IMR-90 (cell line): ENCODE measurements around the gene SDC4. TPM values are rescaled to one million over a fixed set of nuclear protein-coding genes. Genes with fewer than 3 reads are reported as not detected.

Experiments
- ATAC-seq: fragments of 200-7000 bp; cut with Tn5 transposase; 2 replicates; pipeline ENCODE4 v1.9.1; 2020; ENCODE audit warnings: low read depth, mild to moderate bottlenecking, moderate library complexity
- BruUV-seq: library from RNA; stranded (reverse); fragments of 400-500 nt; replicated peaks from 2 replicates; lab custom pipeline; 2021; lab: Mats Ljungman, UMichigan
- CTCF ChIA-PET: fragments of 300-600 bp; formaldehyde crosslinking; extraction: SDS; loops from one replicate; lab custom pipeline; 2021; ENCODE audit warnings: antibody characterized with exemption; lab: Yijun Ruan, JAX
- POLR2A ChIA-PET: fragments of 300-600 bp; sonication (Branson Sonifier 250); formaldehyde crosslinking; loops from one replicate; lab custom pipeline; 2022; ENCODE audit warnings: antibody characterized with exemption; ENCODE audit not compliant: unreplicated experiment; lab: Charles Lee
- DNase-seq: peaks from one replicate; pipeline ENCODE4 v3.0.0; 2013
- H2AFZ ChIP-seq: replicated peaks from 2 replicates; pipeline ENCODE3; 2013; ENCODE audit warnings: low read length, mild to moderate bottlenecking; ENCODE audit not compliant: poor library complexity
- H2AK5ac ChIP-seq: 2 replicates; pipeline ENCODE4 v1.6.1; 2013; ENCODE audit warnings: low read depth, low read length, inconsistent platforms
- H2AK9ac ChIP-seq: replicated peaks from 2 replicates; pipeline ENCODE3; 2013; ENCODE audit warnings: mild to moderate bottlenecking, low read depth, low read length, moderate library complexity; ENCODE audit not compliant: poor library complexity
- H2BK120ac ChIP-seq: 2 replicates; pipeline ENCODE4 v1.6.1; 2013; ENCODE audit warnings: low read depth, low read length, inconsistent platforms
- H2BK15ac ChIP-seq: 3 replicates; pipeline ENCODE4 v1.6.1; 2013; ENCODE audit warnings: low read depth, low read length, inconsistent platforms
- H2BK20ac ChIP-seq: 2 replicates; pipeline ENCODE4 v1.6.1; 2013; ENCODE audit warnings: low read depth, mild to moderate bottlenecking, inconsistent platforms, low read length, moderate library complexity
- H2BK5ac ChIP-seq: 2 replicates; pipeline ENCODE4 v1.6.1; 2013; ENCODE audit warnings: mild to moderate bottlenecking, low read depth, low read length, inconsistent platforms; ENCODE audit not compliant: poor library complexity, severe bottlenecking
- H3K14ac ChIP-seq: replicated peaks from 2 replicates; pipeline ENCODE4 v1.6.1; 2013; ENCODE audit warnings: low read depth, low read length, inconsistent platforms
- H3K18ac ChIP-seq: 2 replicates; pipeline ENCODE4 v1.6.1; 2013; ENCODE audit warnings: low read depth, low read length, control low read depth
- H3K23ac ChIP-seq: 2 replicates; pipeline ENCODE4 v1.6.1; 2013; ENCODE audit warnings: low read depth, low read length, inconsistent platforms
- H3K27ac ChIP-seq: 2 replicates; pipeline ENCODE4 v1.5.1; 2013; ENCODE audit warnings: mild to moderate bottlenecking, control low read depth, low read length; ENCODE audit not compliant: insufficient read depth
- H3K27me3 ChIP-seq: 2 replicates; pipeline ENCODE4 v1.6.1; 2013; ENCODE audit warnings: low read length; ENCODE audit not compliant: control insufficient read depth, insufficient read depth
- H3K36me3 ChIP-seq: 2 replicates; pipeline ENCODE4 v1.6.1; 2013; ENCODE audit warnings: low read length, mixed read lengths; ENCODE audit not compliant: control insufficient read depth, insufficient read depth
- H3K4ac ChIP-seq: 2 replicates; pipeline ENCODE4 v1.6.1; 2013; ENCODE audit warnings: low read depth, low read length, inconsistent platforms
- H3K4me1 ChIP-seq: 2 replicates; pipeline ENCODE4 v1.6.1; 2013; ENCODE audit warnings: low read length, mixed read lengths; ENCODE audit not compliant: control insufficient read depth, insufficient read depth
- H3K4me2 ChIP-seq: 2 replicates; pipeline ENCODE4 v1.6.1; 2013; ENCODE audit warnings: low read depth, mild to moderate bottlenecking, control low read depth, low read length, moderate library complexity
- H3K4me3 ChIP-seq: 2 replicates; pipeline ENCODE4 v1.5.1; 2013; ENCODE audit warnings: low read depth, mild to moderate bottlenecking, control low read depth, low read length, moderate library complexity; ENCODE audit not compliant: insufficient read depth
- H3K56ac ChIP-seq: 2 replicates; pipeline ENCODE4 v1.6.1; 2013; ENCODE audit warnings: low read length, inconsistent platforms; ENCODE audit not compliant: insufficient read depth; ENCODE audit errors: extremely low read depth
- H3K79me1 ChIP-seq, 2 experiments: 2 replicates each; pipeline ENCODE4 v1.6.1; 2013; ENCODE audit warnings: low read length in 2 of 2, inconsistent platforms in 1 of 2, low read depth in 1 of 2
- H3K9ac ChIP-seq: 2 replicates; pipeline ENCODE4 v1.6.1; 2013; ENCODE audit warnings: low read depth, low read length, control low read depth
- H3K9me1 ChIP-seq: 2 replicates; pipeline ENCODE4 v1.6.1; 2013; ENCODE audit warnings: low read length, inconsistent platforms; ENCODE audit not compliant: insufficient read depth
- H3K9me3 ChIP-seq: 2 replicates; pipeline ENCODE4 v1.6.1; 2013; ENCODE audit warnings: low read length; ENCODE audit not compliant: control insufficient read depth, insufficient read depth
- H4K20me1 ChIP-seq: 2 replicates; pipeline ENCODE4 v1.6.1; 2013; ENCODE audit warnings: low read length, inconsistent platforms; ENCODE audit not compliant: insufficient read depth
- H4K5ac ChIP-seq: 2 replicates; pipeline ENCODE4 v1.6.1; 2013; ENCODE audit warnings: mild to moderate bottlenecking, low read depth, low read length, control low read depth
- H4K8ac ChIP-seq, 2 experiments: 2 replicates each; pipeline ENCODE4 v1.6.1; 2013; ENCODE audit warnings: low read depth in 2 of 2, low read length in 2 of 2, control low read depth in 1 of 2, inconsistent platforms in 1 of 2
- H4K91ac ChIP-seq: 2 replicates; pipeline ENCODE4 v1.6.1; 2013; ENCODE audit warnings: low read depth, low read length, inconsistent platforms; ENCODE audit not compliant: insufficient read depth
- BHLHE40 ChIP-seq: fragments of 150-350 bp; IDR thresholded peaks from 2 replicates; pipeline ENCODE4 v1.6.1; 2016; ENCODE audit warnings: mild to moderate bottlenecking, low read depth, low read length
- CHD1 ChIP-seq: IDR thresholded peaks from 2 replicates; pipeline ENCODE4 v1.6.1; 2012; ENCODE audit warnings: low read depth, low read length, improper control_type of control experiment
- MXI1 ChIP-seq: IDR thresholded peaks from 2 replicates; pipeline ENCODE4 v1.6.1; 2012; ENCODE audit warnings: low read depth, mild to moderate bottlenecking, low read length, moderate library complexity, borderline replicate concordance
- POLR2A ChIP-seq: IDR thresholded peaks from 2 replicates; pipeline ENCODE4 v1.6.1; 2012; ENCODE audit warnings: mild to moderate bottlenecking, low read depth, low read length
- RAD21 ChIP-seq: IDR thresholded peaks from 2 replicates; pipeline ENCODE4 v1.6.1; 2012; ENCODE audit warnings: low read length, improper control_type of control experiment
- RCOR1 ChIP-seq: IDR thresholded peaks from 2 replicates; pipeline ENCODE4 v1.6.1; 2012; ENCODE audit warnings: mild to moderate bottlenecking, low read length, improper control_type of control experiment; ENCODE audit not compliant: insufficient replicate concordance
- RFX5 ChIP-seq: IDR thresholded peaks from 2 replicates; pipeline ENCODE4 v1.8.0; 2012; ENCODE audit warnings: low read depth, mild to moderate bottlenecking, low read length, moderate library complexity
- SMC3 ChIP-seq: fragments of 150-350 bp; IDR thresholded peaks from 2 replicates; pipeline ENCODE4 v1.6.1; 2016; ENCODE audit warnings: low read depth, mild to moderate bottlenecking, antibody characterized with exemption, low read length, moderate library complexity
- WGBS, 2 experiments: methylation state at CpG; one replicate each; pipeline versions ENCODE4 v1.1.5 to v1.1.7; 2013; ENCODE audit warnings: missing lambda C conversion rate in 2 of 2; ENCODE audit not compliant: insufficient read length in 1 of 2; ENCODE audit errors: extremely low coverage in 2 of 2; 5-methylcytosine and 5-hydroxymethylcytosine counted together
- dilution Hi-C: fragments of 300-500 bp; cut with HindIII; formaldehyde crosslinking; loops from one replicate; pipeline ENCODE4 v1.14.3; 2018; ENCODE audit warnings: low sequenced_read_pairs; ENCODE audit not compliant: unreplicated experiment
- in situ Hi-C: fragments of 300-500 bp; cut with MboI; formaldehyde crosslinking; loops from 3 replicates; pipeline ENCODE4 v1.14.3; 2019; ENCODE audit warnings: low sequenced_read_pairs, inconsistent platforms, mixed read lengths
- intact Hi-C: fragments of 100-400 bp; cut with micrococcal nuclease; formaldehyde crosslinking; loops from 2 replicates; pipeline ENCODE4 v1.10.0; 2022
- polyA plus RNA-seq, 3 experiments: library from polyadenylated mRNA; depleted of rRNA; stranded (reverse); fragments of >200 nt; gene quantifications; 2 replicates each; pipeline ENCODE4 v1.2.3, GENCODE V29; 2012; ENCODE audit warnings: low replicate concordance in 1 of 3
- total RNA-seq: library from RNA; depleted of rRNA; stranded (reverse); fragments of >200 nt; gene quantifications from 2 replicates; pipeline ENCODE4 v1.2.3, GENCODE V29; 2012
- TF ChIP-seq, protein P1 (sequence below): fragments of 150-350 bp; IDR thresholded peaks from 2 replicates; pipeline ENCODE4 v1.6.1; 2017; ENCODE audit warnings: mild to moderate bottlenecking, antibody characterized with exemption, low read length, low read depth
- TF ChIP-seq, protein P2 (sequence below): conservative IDR thresholded peaks from 2 replicates; pipeline ENCODE4 v1.5.1; 2012; ENCODE audit warnings: mild to moderate bottlenecking, low read depth, low read length, improper control_type of control experiment
- TF ChIP-seq, protein P3 (sequence below): fragments of 150-350 bp; IDR thresholded peaks from 2 replicates; pipeline ENCODE4 v1.6.1; 2016; ENCODE audit warnings: low read depth, mild to moderate bottlenecking, low read length, moderate library complexity, borderline replicate concordance

Gene SDC4
- total and polyA plus RNA-seq, 2 of the 4 experiments (the other 2 are of a cell fraction) = 203 to 265 TPM

DNA sequence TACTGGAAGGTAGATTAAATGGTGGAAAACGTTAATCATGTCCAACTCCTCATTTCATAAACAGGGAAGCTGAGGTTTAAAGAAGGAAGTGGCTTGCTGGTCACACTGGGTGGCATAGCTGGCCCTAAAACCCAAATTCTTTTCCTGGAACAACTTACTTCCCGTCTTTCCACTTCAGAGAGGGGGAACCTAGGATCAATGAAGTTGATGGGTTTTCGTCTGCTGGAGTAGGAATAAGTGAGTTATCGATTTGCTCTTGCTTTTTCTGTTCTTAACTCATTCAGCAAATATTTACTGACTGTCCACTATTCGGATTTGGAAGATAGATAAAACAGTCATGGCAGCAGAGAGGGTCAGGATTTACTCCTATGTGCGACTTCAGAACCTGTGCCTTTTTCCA is 13.6 kb upstream of the SDC4 start (continued):
- TF ChIP-seq RFX5 = no peak

DNA sequence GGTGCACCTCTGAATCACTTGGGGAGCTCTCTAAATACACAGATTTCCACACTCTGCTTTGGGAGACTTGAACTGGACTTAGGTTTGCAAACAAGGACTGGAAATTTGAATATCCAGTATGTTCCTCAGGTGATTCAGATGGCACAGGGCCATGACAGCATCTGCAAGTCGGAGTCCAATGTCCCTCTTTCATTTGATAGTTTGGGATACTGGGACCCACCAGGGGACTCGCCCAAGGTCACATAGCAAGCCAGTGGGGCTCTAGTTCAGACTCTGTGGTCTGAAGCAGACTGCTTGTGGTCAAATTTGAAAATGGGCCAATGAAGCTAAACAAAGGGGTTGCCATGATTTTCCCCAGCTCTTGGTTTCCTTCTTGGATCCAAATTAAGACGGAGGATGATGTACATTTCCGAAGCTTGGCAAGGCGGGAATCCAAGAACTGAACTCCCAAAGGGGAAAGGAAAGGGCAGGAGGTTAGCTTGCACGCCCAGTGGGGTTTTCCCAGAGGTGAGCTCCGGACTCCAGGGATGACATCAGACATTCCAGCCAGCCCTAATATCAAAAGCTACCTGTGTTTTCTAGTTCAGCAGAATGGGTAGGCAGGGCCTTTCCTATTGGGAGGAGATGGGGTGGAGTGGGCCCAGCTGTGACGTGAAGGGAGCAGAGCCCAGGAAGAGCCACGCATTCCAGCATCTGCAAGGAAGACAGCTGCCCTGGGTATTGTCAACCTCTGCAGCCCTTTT is 11.4 kb upstream of the SDC4 start:
- Histone ChIP-seq H3K4me3 (no peak overlapping the region), H2BK20ac (peak overlapping the region; percentile 18; the same call in 1 of the 2 replicates), H3K9me3 (no peaks in the 10 kb centered on the region), H2AK5ac (peak overlapping the region; percentile 45; the same call in 1 of the 2 replicates), H3K56ac (no peak overlapping the region), H3K36me3 (no peaks in the 10 kb centered on the region), H3K4ac (peak overlapping the region; percentile 39; the same call in 1 of the 2 replicates), H3K27me3 (no peaks in the 10 kb centered on the region), H3K18ac (no peak overlapping the region), H4K20me1 (peaks cover 5% of the 10 kb centered on the region; the same call in 1 of the 2 replicates), H3K14ac (0 out of 2 replicates have a peak overlapping the region, but pooled peaks have one; percentile 24), H3K79me1 (peaks cover 9 to 20% of the 10 kb centered on the region in 2 experiments; a peak in 3 of 4 replicates), H2AK9ac (no peak overlapping the region), H3K23ac (peak overlapping the region; percentile 31; the same call in 1 of the 2 replicates), H4K5ac (no peak overlapping the region), H3K9ac (no peak overlapping the region), H2AFZ (no peak overlapping the region), H4K8ac (peak overlapping the region in 1 of 2 experiments; percentile 59; a peak in 1 of 4 replicates), H3K9me1 (peaks cover 20% of the 10 kb centered on the region), H3K4me1 (peaks cover 29% of the 10 kb centered on the region), H3K4me2 (no peak overlapping the region), H2BK15ac (peak overlapping the region; percentile 39; the same call in 2 of the 3 replicates), H3K27ac (no peak overlapping the region), H4K91ac (no peak overlapping the region; the same call in 1 of the 2 replicates), H2BK5ac (peak overlapping the region; percentile 30), H2BK120ac (peak overlapping the region; percentile 68; the same call in 1 of the 2 replicates)
- no TSS peak for BruUV-seq
- POLR2A ChIA-PET = no interaction called here
- CTCF ChIA-PET = interaction anchor here (0.7 to 1.9 kb wide), 3 partner anchors 14 to 77 kb away, joined by 3 to 5 read pairs (median 4); no protein-coding TSS in a partner anchor
- intact Hi-C loops (loop anchor here (5.0 kb wide), 1 partner anchor 58 kb away; the partner anchor contains the start of gene PIGT), dilution Hi-C loops (no loop called here), in situ Hi-C loops (loop anchor here (5.0 kb wide), 1 partner anchor 78 kb away; no protein-coding TSS in a partner anchor)
- 84% methylated on average over 4 of the region's 9 CpGs; no CpG with 5 or more reads in 1 of the 2 experiments for WGBS, 2 experiments
- no peak for DNase-seq
- no peak for ATAC-seq
- no peak for TF ChIP-seq CHD1
- TF ChIP-seq RCOR1 = no peak
- no peak for TF ChIP-seq RFX5
- TF ChIP-seq, protein P1, sequence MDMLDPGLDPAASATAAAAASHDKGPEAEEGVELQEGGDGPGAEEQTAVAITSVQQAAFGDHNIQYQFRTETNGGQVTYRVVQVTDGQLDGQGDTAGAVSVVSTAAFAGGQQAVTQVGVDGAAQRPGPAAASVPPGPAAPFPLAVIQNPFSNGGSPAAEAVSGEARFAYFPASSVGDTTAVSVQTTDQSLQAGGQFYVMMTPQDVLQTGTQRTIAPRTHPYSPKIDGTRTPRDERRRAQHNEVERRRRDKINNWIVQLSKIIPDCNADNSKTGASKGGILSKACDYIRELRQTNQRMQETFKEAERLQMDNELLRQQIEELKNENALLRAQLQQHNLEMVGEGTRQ = no peak
- TF ChIP-seq, protein P2, sequence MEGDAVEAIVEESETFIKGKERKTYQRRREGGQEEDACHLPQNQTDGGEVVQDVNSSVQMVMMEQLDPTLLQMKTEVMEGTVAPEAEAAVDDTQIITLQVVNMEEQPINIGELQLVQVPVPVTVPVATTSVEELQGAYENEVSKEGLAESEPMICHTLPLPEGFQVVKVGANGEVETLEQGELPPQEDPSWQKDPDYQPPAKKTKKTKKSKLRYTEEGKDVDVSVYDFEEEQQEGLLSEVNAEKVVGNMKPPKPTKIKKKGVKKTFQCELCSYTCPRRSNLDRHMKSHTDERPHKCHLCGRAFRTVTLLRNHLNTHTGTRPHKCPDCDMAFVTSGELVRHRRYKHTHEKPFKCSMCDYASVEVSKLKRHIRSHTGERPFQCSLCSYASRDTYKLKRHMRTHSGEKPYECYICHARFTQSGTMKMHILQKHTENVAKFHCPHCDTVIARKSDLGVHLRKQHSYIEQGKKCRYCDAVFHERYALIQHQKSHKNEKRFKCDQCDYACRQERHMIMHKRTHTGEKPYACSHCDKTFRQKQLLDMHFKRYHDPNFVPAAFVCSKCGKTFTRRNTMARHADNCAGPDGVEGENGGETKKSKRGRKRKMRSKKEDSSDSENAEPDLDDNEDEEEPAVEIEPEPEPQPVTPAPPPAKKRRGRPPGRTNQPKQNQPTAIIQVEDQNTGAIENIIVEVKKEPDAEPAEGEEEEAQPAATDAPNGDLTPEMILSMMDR = no peak
- no peak for TF ChIP-seq MXI1
- TF ChIP-seq RAD21 = no peak
- no peak for TF ChIP-seq BHLHE40
- TF ChIP-seq SMC3 = no peak
- TF ChIP-seq, protein P3, sequence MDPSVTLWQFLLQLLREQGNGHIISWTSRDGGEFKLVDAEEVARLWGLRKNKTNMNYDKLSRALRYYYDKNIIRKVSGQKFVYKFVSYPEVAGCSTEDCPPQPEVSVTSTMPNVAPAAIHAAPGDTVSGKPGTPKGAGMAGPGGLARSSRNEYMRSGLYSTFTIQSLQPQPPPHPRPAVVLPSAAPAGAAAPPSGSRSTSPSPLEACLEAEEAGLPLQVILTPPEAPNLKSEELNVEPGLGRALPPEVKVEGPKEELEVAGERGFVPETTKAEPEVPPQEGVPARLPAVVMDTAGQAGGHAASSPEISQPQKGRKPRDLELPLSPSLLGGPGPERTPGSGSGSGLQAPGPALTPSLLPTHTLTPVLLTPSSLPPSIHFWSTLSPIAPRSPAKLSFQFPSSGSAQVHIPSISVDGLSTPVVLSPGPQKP = no peak
- TF ChIP-seq POLR2A = no peak
